ENCODE measurements around the gene VSTM1.

VSTM1 gene

GRCh38 chr19:54014920-54015560 is 48.7 kb downstream of the VSTM1 start (continued):
- TF ChIP-seq KLF8 (tag by site-specific recombination; IDR thresholded peaks at IDR 0.05): peak; percentile 44; the same call in 1 of the 2 replicates
- TF ChIP-seq PRDM4 (tag by site-specific recombination; IDR thresholded peaks at IDR 0.05): 0 out of 2 replicates have a peak, but pooled peaks have one; percentile 42
- TF ChIP-seq ZNF239 (tag by site-specific recombination; IDR thresholded peaks at IDR 0.05): no peak
- TF ChIP-seq ZIC2 (tag by site-specific recombination; IDR thresholded peaks at IDR 0.05): peak; percentile 94
- no peak for TF ChIP-seq BCL11B (tag by site-specific recombination; IDR thresholded peaks at IDR 0.05; ENCODE audit: low read depth)
- TF ChIP-seq GLI2 (tag by site-specific recombination; IDR thresholded peaks at IDR 0.05; ENCODE audit: borderline replicate concordance, low read depth): peak; percentile 70; the same call in 1 of the 2 replicates
- TF ChIP-seq GLIS2 (tag by site-specific recombination; IDR thresholded peaks at IDR 0.05): peak; percentile 45; the same call in 1 of the 2 replicates
- peak; percentile 83 for TF ChIP-seq ZNF843 (tag by site-specific recombination; IDR thresholded peaks at IDR 0.05)
- TF ChIP-seq FEZF1 (tag by site-specific recombination; IDR thresholded peaks at IDR 0.05): peak; percentile 77
- no peak for TF ChIP-seq ZNF658 (tag by site-specific recombination; IDR thresholded peaks at IDR 0.05)
- 0 out of 2 replicates have a peak, but pooled peaks have one; percentile 23 for TF ChIP-seq ATF2 (tag by site-specific recombination; IDR thresholded peaks at IDR 0.05; ENCODE audit: low read depth)
- TF ChIP-seq ZBTB17 (tag by site-specific recombination; IDR thresholded peaks at IDR 0.05): peak; percentile 58
- TF ChIP-seq ZEB2 (tag by site-specific recombination; IDR thresholded peaks at IDR 0.05): 0 out of 2 replicates have a peak, but pooled peaks have one; percentile 45
- no peak for TF ChIP-seq RBAK (tag by site-specific recombination; IDR thresholded peaks at IDR 0.05)
- TF ChIP-seq GLI4 (tag by site-specific recombination; IDR thresholded peaks at IDR 0.05): no peak
- TF ChIP-seq OVOL3 (tag by site-specific recombination; IDR thresholded peaks at IDR 0.05): peak; percentile 55; the same call in 1 of the 2 replicates
- TF ChIP-seq TCF7L2 (IDR thresholded peaks at IDR 0.05; ENCODE audit: borderline replicate concordance, low read depth, low read length): peak; percentile 62; the same call in 1 of the 2 replicates
- TF ChIP-seq ZNF423 (tag by site-specific recombination; IDR thresholded peaks at IDR 0.05): 0 out of 2 replicates have a peak, but pooled peaks have one; percentile 40
- TF ChIP-seq ZNF571 (tag by site-specific recombination; IDR thresholded peaks at IDR 0.05): no peak
- TF ChIP-seq ZNF664 (tag by site-specific recombination; IDR thresholded peaks at IDR 0.05): no peak

- no peak overlapping the region for H3K27ac ChIP-seq (ENCODE audit: extremely low read depth, low read depth, low read length)
- no peak overlapping the region for H3K4me3 ChIP-seq (ENCODE audit: low read depth, low read length)
- no peaks in the 10 kb centered on the region for H3K36me3 ChIP-seq (ENCODE audit: control insufficient read depth in 2 of 2, insufficient read depth in 1 of 2, low read length in 2 of 2)
- ChIA-PET CTCF (interaction anchor here (0.7 to 4.1 kb wide), 3 partner anchors 10 to 88 kb away, joined by 3 to 15 read pairs (median 14); no protein-coding TSS in a partner anchor), POLR2A (no interaction called here)
- H3K9me3 ChIP-seq (ENCODE audit: control insufficient read depth, insufficient read depth, low read depth, low read length): no peaks in the 10 kb centered on the region
- H3K4me1 ChIP-seq (ENCODE audit: control insufficient read depth, insufficient read depth, low read length): peaks cover 4% of the 10 kb centered on the region; the same call in 1 of the 2 replicates
- TF ChIP-seq RBAK (tag by site-specific recombination; IDR thresholded peaks at IDR 0.05) (no peak), EGR2 (tag by site-specific recombination; IDR thresholded peaks at IDR 0.05; ENCODE audit: low read depth) (no peak), ZNF548 (tag by site-specific recombination; IDR thresholded peaks at IDR 0.05) (no peak), YY1 (tag by site-specific recombination; IDR thresholded peaks at IDR 0.05) (no peak), KLF17 (tag by site-specific recombination; IDR thresholded peaks at IDR 0.05) (no peak), ZNF791 (tag by site-specific recombination; IDR thresholded peaks at IDR 0.05) (no peak), ZNF830 (tag by site-specific recombination; IDR thresholded peaks at IDR 0.05; ENCODE audit: low read depth) (no peak), ZNF664 (tag by site-specific recombination; IDR thresholded peaks at IDR 0.05) (no peak), WT1 (tag by site-specific recombination; IDR thresholded peaks at IDR 0.05) (no peak), SETDB1 (IDR thresholded peaks at IDR 0.05; ENCODE audit: insufficient read length, low read length) (no peak), GLI4 (tag by site-specific recombination; IDR thresholded peaks at IDR 0.05) (no peak), ZNF561 (tag by site-specific recombination; IDR thresholded peaks at IDR 0.05; ENCODE audit: borderline replicate concordance) (no peak), ZBTB10 (tag by site-specific recombination; IDR thresholded peaks at IDR 0.05) (no peak), ZNF366 (tag by site-specific recombination; conservative IDR thresholded peaks at IDR 0.05) (no peak), ZNF239 (tag by site-specific recombination; IDR thresholded peaks at IDR 0.05) (no peak)
These were observed 49.8 kb downstream of the VSTM1 start for GRCh38 chr19:54013866-54014265.
